Pulmonary artery endothelial cell (primary cell): Measurements from ENCODE around the gene KCNG2. TPM values are rescaled to one million over a fixed set of nuclear protein-coding genes. Genes with fewer than 3 reads are reported as not detected.

Source experiments
- DNase-seq: peaks from one replicate; pipeline ENCODE4 v3.0.0-alpha.2; 2011; ENCODE audit warnings: low read depth, low spot score
- total RNA-seq: library from RNA; depleted of rRNA; stranded (reverse); fragments of >200 nt; gene quantifications from 2 replicates; pipeline ENCODE4 v1.2.3, GENCODE V29; 2014

KCNG2 gene
- total RNA-seq, 1 donor from 2014 or later = not detected

GRCh38 chr18:79768745-79769144, 29.0 kb upstream of the KCNG2 start:
- no peak for DNase-seq

- no peak for DNase-seq
Observed at GRCh38 chr18:79769698-79770500, 27.8 kb upstream of the KCNG2 start.

GRCh38 chr18:79770501-79770815, 27.3 kb upstream of the KCNG2 start:
- no peak for DNase-seq

GRCh38 chr18:79770826-79771225, 26.9 kb upstream of the KCNG2 start:
- no peak for DNase-seq

- no peak for DNase-seq
Observed at GRCh38 chr18:79771446-79772107, 26.2 kb upstream of the KCNG2 start.

GRCh38 chr18:79772108-79772864, 25.5 kb upstream of the KCNG2 start:
- DNase-seq = no peak

- DNase-seq = no peak
Observed at GRCh38 chr18:79772865-79773696, 24.7 kb upstream of the KCNG2 start.

- no peak for DNase-seq
Observed at GRCh38 chr18:79774111-79774510, 23.6 kb upstream of the KCNG2 start.

- DNase-seq = no peak
Observed at GRCh38 chr18:79775441-79776221, 22.1 kb upstream of the KCNG2 start.

GRCh38 chr18:79776674-79777073, 21.1 kb upstream of the KCNG2 start:
- DNase-seq = no peak

GRCh38 chr18:79778291-79778791, 19.4 kb upstream of the KCNG2 start:
- no peak for DNase-seq

- DNase-seq = no peak
Observed at GRCh38 chr18:79779021-79779699, 18.6 kb upstream of the KCNG2 start.

- no peak for DNase-seq
Observed at GRCh38 chr18:79779700-79780190, 18.0 kb upstream of the KCNG2 start.

- DNase-seq = no peak
Observed at GRCh38 chr18:79780547-79780946, 17.2 kb upstream of the KCNG2 start.

- DNase-seq = no peak
Observed at GRCh38 chr18:79781331-79781941, 16.3 kb upstream of the KCNG2 start.

- DNase-seq = no peak
Observed at GRCh38 chr18:79782566-79783308, 15.0 kb upstream of the KCNG2 start.

- DNase-seq = no peak
Observed at GRCh38 chr18:79784071-79784913, 13.4 kb upstream of the KCNG2 start.
